CD4-positive, alpha-beta T cell (primary cell): ENCODE measurements around the gene TMCO4. TPM values are rescaled to one million over a fixed set of nuclear protein-coding genes. Genes with fewer than 3 reads are reported as not detected.

Experiments used
- total RNA-seq, 174 experiments: library from RNA in 2 of 174; stranded (reverse) in 2 of 174; gene quantifications; one replicate each; pipeline ENCODE4 v1.2.3 and lab custom pipeline; 2021 to 2026

The TMCO4 gene
- total RNA-seq, 2 experiments from 2014 or later, result 12.4 to 13.9 TPM

Other genes with a start within 250 kb of the TMCO4 start
- gene NBL1, start 155.6 kb downstream of the TMCO4 start, total RNA-seq, result 10 to 100 TPM; 26.4 to 29.7 TPM
- 1 to 10 TPM; 2.1 to 2.2 TPM for gene HTR6, start 135.0 kb downstream of the TMCO4 start, total RNA-seq
- gene RNF186, start 15.4 kb upstream of the TMCO4 start, total RNA-seq, result not detected
- 10 to 100 TPM; 11.4 to 12.6 TPM for gene OTUD3, start 82.5 kb upstream of the TMCO4 start, total RNA-seq
- not detected for gene PLA2G2E, start 123.7 kb upstream of the TMCO4 start, total RNA-seq
- not detected for gene PLA2G2A, start 179.7 kb upstream of the TMCO4 start, total RNA-seq